Upper lobe of right lung (tissue), 1 donor: Measurements from ENCODE around the gene ITIH6. TPM values are rescaled to one million over a fixed set of nuclear protein-coding genes. Genes with fewer than 3 reads are reported as not detected.

Experiments used
- ATAC-seq: fragments of 200-7000 bp; cut with Tn5 transposase; one replicate; pipeline ENCODE4 v1.9.1; 2020; ENCODE audit warnings: mild to moderate bottlenecking, moderate library complexity
- DNase-seq: peaks from one replicate; pipeline ENCODE4 v3.0.0-alpha.2; 2020
- H3K27ac ChIP-seq: fragments of 200-600 bp; one replicate; pipeline ENCODE4 v1.8.0; 2022
- H3K27me3 ChIP-seq: fragments of 200-600 bp; one replicate; pipeline ENCODE4 v1.8.0; 2022; ENCODE audit warnings: mild to moderate bottlenecking
- H3K36me3 ChIP-seq: fragments of 200-600 bp; one replicate; pipeline ENCODE4 v1.8.0; 2022
- H3K4me1 ChIP-seq: fragments of 200-600 bp; one replicate; pipeline ENCODE4 v1.8.0; 2022
- H3K4me3 ChIP-seq: fragments of 200-600 bp; one replicate; pipeline ENCODE4 v1.8.0; 2022; ENCODE audit warnings: mild to moderate bottlenecking
- H3K9me3 ChIP-seq: fragments of 200-600 bp; one replicate; pipeline ENCODE4 v1.8.0; 2022
- intact Hi-C: fragments of 100-400 bp; cut with DNase I; formaldehyde crosslinking; loops from one replicate; pipeline ENCODE4 v1.11.0; 2022
- total RNA-seq: library from RNA; stranded (reverse); fragmentation: NEBNext Ultra II Directional; extraction: Animal tissue kit (Norgen Biotek cat#: 25700); gene quantifications from one replicate; pipeline ENCODE4 v1.2.1, GENCODE V29; 2021
- TF ChIP-seq, protein P1 (sequence below): fragments of 200-600 bp; IDR thresholded peaks from one replicate; pipeline ENCODE4 v1.8.0; 2022; ENCODE audit warnings: antibody characterized with exemption
- donor health status: DM: no; HTN: yes; CAD: no; lungs with severe emphysema.

ITIH6 gene
- total RNA-seq, 1 donor from 2014 or later = not detected

DNA sequence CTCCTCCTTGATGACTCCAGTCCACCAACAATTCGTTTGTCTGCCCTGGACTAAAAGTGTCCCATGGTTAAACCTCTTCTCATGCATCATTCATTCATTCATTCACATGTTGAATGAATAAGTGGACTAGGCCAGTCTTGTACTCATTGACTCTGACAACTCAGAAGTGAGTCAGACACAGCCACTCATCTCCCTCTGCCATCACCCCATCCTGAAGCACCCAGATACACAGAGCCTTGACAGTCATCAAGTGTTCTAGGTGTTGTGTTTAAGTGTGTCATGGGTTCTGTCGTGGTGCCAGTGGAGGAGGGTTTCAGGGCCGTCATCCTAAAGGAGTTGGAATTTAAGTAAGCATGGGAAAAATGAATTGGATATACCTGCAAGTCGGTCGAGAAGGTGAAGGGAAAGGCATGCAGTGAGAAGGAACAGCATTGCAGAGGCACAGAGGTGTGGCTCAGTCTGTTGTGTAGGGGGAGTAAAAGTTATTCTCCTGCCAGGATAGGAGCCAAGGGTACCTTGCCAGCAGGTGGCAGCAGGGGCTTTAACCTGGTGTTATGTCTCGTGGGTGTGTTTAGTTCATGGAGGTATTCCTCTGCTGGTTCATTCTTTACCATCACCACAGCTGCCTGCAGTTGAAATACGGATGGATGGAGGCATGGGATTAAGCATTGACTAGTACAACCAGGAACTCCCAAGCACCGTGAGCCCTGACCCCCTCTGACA, 27.8 kb upstream of the ITIH6 start:
- DNase-seq (no peak), ATAC-seq (no peak)
- Histone ChIP-seq H3K4me3 (no peak overlapping the region), H3K36me3 (no peaks in the 10 kb centered on the region), H3K27me3 (no peaks in the 10 kb centered on the region), H3K4me1 (no peaks in the 10 kb centered on the region), H3K27ac (no peak overlapping the region), H3K9me3 (no peaks in the 10 kb centered on the region)
- intact Hi-C loops = no loop called here
- TF ChIP-seq, protein P1, sequence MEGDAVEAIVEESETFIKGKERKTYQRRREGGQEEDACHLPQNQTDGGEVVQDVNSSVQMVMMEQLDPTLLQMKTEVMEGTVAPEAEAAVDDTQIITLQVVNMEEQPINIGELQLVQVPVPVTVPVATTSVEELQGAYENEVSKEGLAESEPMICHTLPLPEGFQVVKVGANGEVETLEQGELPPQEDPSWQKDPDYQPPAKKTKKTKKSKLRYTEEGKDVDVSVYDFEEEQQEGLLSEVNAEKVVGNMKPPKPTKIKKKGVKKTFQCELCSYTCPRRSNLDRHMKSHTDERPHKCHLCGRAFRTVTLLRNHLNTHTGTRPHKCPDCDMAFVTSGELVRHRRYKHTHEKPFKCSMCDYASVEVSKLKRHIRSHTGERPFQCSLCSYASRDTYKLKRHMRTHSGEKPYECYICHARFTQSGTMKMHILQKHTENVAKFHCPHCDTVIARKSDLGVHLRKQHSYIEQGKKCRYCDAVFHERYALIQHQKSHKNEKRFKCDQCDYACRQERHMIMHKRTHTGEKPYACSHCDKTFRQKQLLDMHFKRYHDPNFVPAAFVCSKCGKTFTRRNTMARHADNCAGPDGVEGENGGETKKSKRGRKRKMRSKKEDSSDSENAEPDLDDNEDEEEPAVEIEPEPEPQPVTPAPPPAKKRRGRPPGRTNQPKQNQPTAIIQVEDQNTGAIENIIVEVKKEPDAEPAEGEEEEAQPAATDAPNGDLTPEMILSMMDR = no peak

DNA sequence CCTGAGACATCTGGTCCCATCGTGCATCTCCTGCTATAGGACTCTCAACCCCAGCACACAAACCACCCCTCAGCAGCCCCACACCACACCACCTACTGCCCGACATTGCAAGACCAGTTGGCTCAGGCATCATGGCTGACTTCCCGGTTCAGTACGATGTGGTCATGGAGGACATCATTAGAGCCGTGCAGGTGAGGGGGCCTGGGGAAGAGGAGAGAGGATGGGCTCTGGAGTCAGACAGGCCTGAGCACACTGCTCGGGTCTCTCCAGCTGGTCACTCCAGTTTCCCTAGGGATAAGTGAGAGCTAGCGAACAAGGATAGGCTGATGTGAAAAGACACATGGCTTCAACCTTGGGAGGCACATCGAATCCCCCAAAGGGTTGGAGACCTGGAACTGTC, 26.7 kb upstream of the ITIH6 start:
- TF ChIP-seq, protein P1 = no peak
- Histone ChIP-seq H3K4me3 (no peak overlapping the region), H3K4me1 (no peaks in the 10 kb centered on the region), H3K27me3 (no peaks in the 10 kb centered on the region), H3K27ac (no peak overlapping the region), H3K9me3 (no peaks in the 10 kb centered on the region), H3K36me3 (no peaks in the 10 kb centered on the region)
- intact Hi-C loops = no loop called here
- ATAC-seq = no peak
- DNase-seq = no peak

DNA sequence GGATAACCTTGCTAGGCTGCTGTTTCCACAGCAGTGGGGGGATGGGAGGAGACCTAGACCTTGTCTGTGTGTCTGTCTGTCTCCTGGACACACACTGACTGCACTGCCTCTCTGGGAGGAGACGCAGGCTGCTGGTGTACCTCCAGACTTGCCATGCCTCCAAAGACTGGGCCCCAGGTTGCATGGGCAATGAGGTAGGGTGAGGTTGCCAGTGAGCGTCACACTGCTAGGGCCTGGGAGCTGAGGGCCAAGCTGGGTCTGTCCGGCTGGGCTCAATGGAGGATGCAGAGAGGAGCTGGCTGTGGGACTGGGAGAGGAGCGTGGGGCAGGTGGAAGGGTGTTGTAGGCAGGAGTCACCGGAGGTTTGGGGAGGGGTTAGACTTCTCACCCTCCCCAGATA, 26.1 kb upstream of the ITIH6 start:
- Histone ChIP-seq H3K27me3 (no peaks in the 10 kb centered on the region), H3K36me3 (no peaks in the 10 kb centered on the region), H3K27ac (no peak overlapping the region), H3K9me3 (no peaks in the 10 kb centered on the region), H3K4me1 (no peaks in the 10 kb centered on the region), H3K4me3 (no peak overlapping the region)
- no peak for ATAC-seq
- no peak for DNase-seq
- TF ChIP-seq, protein P1 = no peak
- intact Hi-C loops = no loop called here

DNA sequence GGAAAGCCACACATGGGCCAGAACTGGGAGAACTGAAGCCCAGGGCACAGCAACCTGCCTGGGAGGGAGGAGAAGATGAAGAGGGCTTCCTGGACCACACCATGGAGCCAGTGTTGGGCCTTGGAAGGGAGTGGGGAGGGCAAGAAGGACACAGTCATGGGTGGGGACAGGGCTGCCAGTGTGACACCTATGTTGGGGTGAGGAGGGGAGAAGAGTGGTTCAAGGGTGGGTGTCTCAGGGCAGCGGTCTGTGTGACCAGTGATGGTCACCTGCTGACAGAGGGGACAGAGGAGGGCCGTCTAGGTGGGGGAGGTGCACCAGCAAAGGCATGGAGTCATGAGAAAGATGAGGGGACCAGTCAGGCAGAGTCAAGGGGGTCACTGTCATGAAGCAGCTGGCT, 23.3 kb upstream of the ITIH6 start:
- ATAC-seq (no peak), DNase-seq (no peak)
- TF ChIP-seq, protein P1 = no peak
- no peaks in the 10 kb centered on the region for H3K27me3 ChIP-seq
- no peaks in the 10 kb centered on the region for H3K36me3 ChIP-seq
- intact Hi-C loops = no loop called here
- no peaks in the 10 kb centered on the region for H3K4me1 ChIP-seq
- H3K4me3 ChIP-seq = no peak overlapping the region
- H3K27ac ChIP-seq = no peak overlapping the region
- no peaks in the 10 kb centered on the region for H3K9me3 ChIP-seq

DNA sequence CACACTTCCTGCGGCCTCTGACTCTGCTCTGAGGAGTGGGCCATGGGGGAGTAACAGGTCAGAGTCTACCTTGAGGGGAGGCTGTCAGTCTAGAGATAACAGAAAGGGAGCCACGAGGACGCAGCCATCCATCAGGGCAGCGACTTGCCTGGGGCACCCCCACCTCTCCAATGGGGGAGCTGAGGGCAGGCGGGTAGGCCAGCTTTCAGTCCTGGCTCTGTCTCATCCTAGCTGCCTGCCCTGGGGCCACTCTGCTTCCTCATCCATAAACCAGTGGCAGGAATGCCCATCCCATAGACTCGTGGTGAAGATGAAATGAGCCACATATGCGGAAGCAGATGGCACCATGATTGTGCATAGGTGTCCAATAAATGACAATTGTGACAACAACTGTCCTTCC, 22.7 kb upstream of the ITIH6 start:
- H3K27ac ChIP-seq = no peak overlapping the region
- TF ChIP-seq, protein P1 = no peak
- DNase-seq = no peak
- ATAC-seq = no peak
- H3K27me3 ChIP-seq = no peaks in the 10 kb centered on the region
- H3K9me3 ChIP-seq = no peaks in the 10 kb centered on the region
- no peak overlapping the region for H3K4me3 ChIP-seq
- peaks cover 2% of the 10 kb centered on the region for H3K36me3 ChIP-seq
- H3K4me1 ChIP-seq = no peaks in the 10 kb centered on the region
- intact Hi-C loops = no loop called here

DNA sequence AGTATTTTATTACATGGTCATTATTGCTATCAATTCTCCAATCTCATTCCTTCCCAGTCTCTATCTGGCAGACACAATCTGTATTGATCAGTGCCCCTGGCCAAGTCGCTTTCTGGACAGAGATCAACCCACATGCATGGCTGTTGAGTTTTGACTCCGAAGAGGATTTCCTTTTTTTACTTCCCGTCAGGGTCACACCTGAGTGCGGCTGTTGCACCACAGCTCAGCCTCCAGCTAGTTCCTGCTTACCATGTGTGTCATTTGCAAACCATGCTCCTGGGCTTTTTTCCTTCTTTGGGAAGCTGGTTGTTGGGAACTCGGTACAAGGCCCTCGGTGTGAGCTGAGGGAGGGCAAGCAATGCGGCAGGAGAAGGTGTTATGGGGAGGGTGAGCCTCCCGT, 21.1 kb upstream of the ITIH6 start:
- no peaks in the 10 kb centered on the region for H3K4me1 ChIP-seq
- ATAC-seq (no peak), DNase-seq (no peak)
- no peaks in the 10 kb centered on the region for H3K27me3 ChIP-seq
- intact Hi-C loops = no loop called here
- no peak overlapping the region for H3K27ac ChIP-seq
- no peaks in the 10 kb centered on the region for H3K9me3 ChIP-seq
- peaks cover 15% of the 10 kb centered on the region for H3K36me3 ChIP-seq
- TF ChIP-seq, protein P1 = no peak
- H3K4me3 ChIP-seq = no peak overlapping the region
